Tibial nerve (tissue), 3 donors: ENCODE measurements around the gene KCNMA1.

Experiments
- CTCF ChIP-seq, 5 experiments: fragments of 200-600 bp in 3 of 5; fragments of 450-650 bp in 2 of 5; sonication (generic) in 3 of 5; IDR thresholded peaks; one replicate each; pipeline ENCODE4 v1.5.1; 2016 to 2019; ENCODE audit warnings: antibody characterized with exemption in 5 of 5, mild to moderate bottlenecking in 3 of 5, moderate library complexity in 2 of 5
- POLR2A ChIP-seq, 2 donors: fragments of 450-650 bp; IDR thresholded peaks; one replicate each; pipeline ENCODE4 v1.6.1; 2017; ENCODE audit warnings: antibody characterized with exemption in 2 of 2, mild to moderate bottlenecking in 2 of 2, moderate library complexity in 2 of 2

- TF ChIP-seq POLR2A (IDR thresholded peaks at IDR 0.05) (no peak), CTCF (IDR thresholded peaks at IDR 0.05) (no peak)
Observed at GRCh38 chr10:77010430-77010829, 627.2 kb downstream of the KCNMA1 start.
